Endothelial cell (in vitro differentiated cells): ENCODE results near the gene SART1. TPM values are rescaled to one million over a fixed set of nuclear protein-coding genes. Genes with fewer than 3 reads are reported as not detected.

ENCODE experiments used
- DNase-seq: peaks from one replicate; pipeline ENCODE4 v3.0.0; 2021; ENCODE audit warnings: low spot score
- H3K27ac Mint-ChIP-seq: one replicate; pipeline ENCODE4 v1.8.0; 2021; ENCODE audit warnings: mixed read lengths, inconsistent platforms; ENCODE audit not compliant: unreplicated experiment
- H3K27me3 Mint-ChIP-seq: one replicate; pipeline ENCODE4 v1.8.0; 2021; ENCODE audit warnings: mild to moderate bottlenecking, moderate library complexity, mixed read lengths, inconsistent platforms; ENCODE audit not compliant: unreplicated experiment
- H3K36me3 Mint-ChIP-seq: one replicate; pipeline ENCODE4 v1.8.0; 2021; ENCODE audit warnings: mild to moderate bottlenecking, low read depth, mixed read lengths, inconsistent platforms; ENCODE audit not compliant: unreplicated experiment
- H3K4me1 Mint-ChIP-seq: one replicate; pipeline ENCODE4 v1.8.0; 2021; ENCODE audit warnings: mild to moderate bottlenecking, mixed read lengths, inconsistent platforms; ENCODE audit not compliant: unreplicated experiment
- H3K4me3 Mint-ChIP-seq: one replicate; pipeline ENCODE4 v1.8.0; 2021; ENCODE audit warnings: mild to moderate bottlenecking, mixed read lengths, inconsistent platforms; ENCODE audit not compliant: unreplicated experiment
- H3K9me3 Mint-ChIP-seq: one replicate; pipeline ENCODE4 v1.8.0; 2021; ENCODE audit warnings: mixed read lengths, inconsistent platforms; ENCODE audit not compliant: unreplicated experiment
- CTCF ChIP-seq: fragments of 200-600 bp; sonication (generic); IDR thresholded peaks from one replicate; pipeline ENCODE4 v1.5.0; 2021; ENCODE audit warnings: antibody characterized with exemption; ENCODE audit not compliant: unreplicated experiment
- total RNA-seq: library from RNA; stranded (reverse); fragmentation: NEBNext Ultra II Directional; extraction: Animal tissue kit (Norgen Biotek cat#: 25700); gene quantifications from one replicate; pipeline ENCODE4 v1.2.1, GENCODE V29; 2021; ENCODE audit not compliant: unreplicated experiment

The SART1 gene
- total RNA-seq, 1 donor from 2014 or later = 46.5 TPM

GRCh38 chr11:65981972-65982823 lies 20.7 kb downstream of the SART1 start:
- no peak for TF ChIP-seq CTCF
- Mint-ChIP-seq H3K27me3 (peaks cover 1% of the 10 kb centered on the region), H3K36me3 (peaks cover 18% of the 10 kb centered on the region), H3K27ac (no peak overlapping the region), H3K4me1 (no peaks in the 10 kb centered on the region), H3K4me3 (no peak overlapping the region), H3K9me3 (no peaks in the 10 kb centered on the region)
- no peak for DNase-seq

GRCh38 chr11:65982824-65983588 lies 21.5 kb downstream of the SART1 start:
- Mint-ChIP-seq H3K27ac (no peak overlapping the region), H3K4me3 (no peak overlapping the region), H3K4me1 (no peaks in the 10 kb centered on the region), H3K36me3 (peaks cover 13% of the 10 kb centered on the region), H3K27me3 (peaks cover 1% of the 10 kb centered on the region), H3K9me3 (no peaks in the 10 kb centered on the region)
- TF ChIP-seq CTCF = no peak
- no peak for DNase-seq

- H3K4me1 Mint-ChIP-seq = no peaks in the 10 kb centered on the region
- no peaks in the 10 kb centered on the region for H3K9me3 Mint-ChIP-seq
- no peak for DNase-seq
- H3K27me3 Mint-ChIP-seq = peaks cover 1% of the 10 kb centered on the region
- H3K27ac Mint-ChIP-seq = no peak overlapping the region
- H3K4me3 Mint-ChIP-seq = no peak overlapping the region
- TF ChIP-seq CTCF = no peak
- peaks cover 13% of the 10 kb centered on the region for H3K36me3 Mint-ChIP-seq
These were observed 22.1 kb downstream of the SART1 start for GRCh38 chr11:65983589-65983987.

- TF ChIP-seq CTCF = no peak
- Mint-ChIP-seq H3K4me3 (no peak overlapping the region), H3K27me3 (peaks cover 1% of the 10 kb centered on the region), H3K4me1 (no peaks in the 10 kb centered on the region), H3K36me3 (no peaks in the 10 kb centered on the region), H3K27ac (no peak overlapping the region), H3K9me3 (no peaks in the 10 kb centered on the region)
- no peak for DNase-seq
These were observed 25.8 kb downstream of the SART1 start for GRCh38 chr11:65987336-65987735.
